ENCODE data around the gene RNF113B. TPM values are rescaled to one million over a fixed set of nuclear protein-coding genes. Genes with fewer than 3 reads are reported as not detected.

RNF113B gene
- polyA plus RNA-seq, 4 donors = not detected

- no peak for DNase-seq (ENCODE audit: low read depth in 4 of 4, low spot score in 3 of 4)
These were observed 29.9 kb upstream of the RNF113B start for GRCh38 chr13:98206946-98207345.

- no peak for DNase-seq (ENCODE audit: low read depth in 4 of 4, low spot score in 3 of 4)
These were observed 27.5 kb upstream of the RNF113B start for GRCh38 chr13:98204546-98204945.

- no peak for DNase-seq (ENCODE audit: low read depth in 4 of 4, low spot score in 3 of 4)
These were observed 26.7 kb upstream of the RNF113B start for GRCh38 chr13:98203646-98204326.

GRCh38 chr13:98201984-98202383 is 24.9 kb upstream of the RNF113B start:
- DNase-seq (ENCODE audit: low read depth in 4 of 4, low spot score in 3 of 4) = no peak

GRCh38 chr13:98201189-98201588 is 24.1 kb upstream of the RNF113B start:
- no peak for DNase-seq (ENCODE audit: low read depth in 4 of 4, low spot score in 3 of 4)

- DNase-seq (ENCODE audit: low read depth in 4 of 4, low spot score in 3 of 4) = no peak
These were observed 23.3 kb upstream of the RNF113B start for GRCh38 chr13:98200211-98200878.

- DNase-seq (ENCODE audit: low read depth in 4 of 4, low spot score in 3 of 4) = no peak
These were observed 22.4 kb upstream of the RNF113B start for GRCh38 chr13:98199480-98199879.

- no peak for DNase-seq (ENCODE audit: low read depth in 4 of 4, low spot score in 3 of 4)
These were observed 21.6 kb upstream of the RNF113B start for GRCh38 chr13:98198683-98199082.

GRCh38 chr13:98195054-98195791 is 18.2 kb upstream of the RNF113B start:
- no peak for DNase-seq (ENCODE audit: low read depth in 4 of 4, low spot score in 3 of 4)

GRCh38 chr13:98192008-98192407 is 14.9 kb upstream of the RNF113B start:
- no peak for DNase-seq (ENCODE audit: low read depth in 4 of 4, low spot score in 3 of 4)

GRCh38 chr13:98190889-98191444 is 13.9 kb upstream of the RNF113B start:
- no peak for DNase-seq (ENCODE audit: low read depth in 4 of 4, low spot score in 3 of 4)

GRCh38 chr13:98189841-98190505 is 12.9 kb upstream of the RNF113B start:
- no peak for DNase-seq (ENCODE audit: low read depth in 4 of 4, low spot score in 3 of 4)

GRCh38 chr13:98188544-98189166 is 11.6 kb upstream of the RNF113B start:
- no peak for DNase-seq (ENCODE audit: low read depth in 4 of 4, low spot score in 3 of 4)

GRCh38 chr13:98187965-98188261 is 10.8 kb upstream of the RNF113B start:
- no peak for DNase-seq (ENCODE audit: low read depth in 4 of 4, low spot score in 3 of 4)

GRCh38 chr13:98187155-98187964 is 10.3 kb upstream of the RNF113B start:
- no peak for DNase-seq (ENCODE audit: low read depth in 4 of 4, low spot score in 3 of 4)

GRCh38 chr13:98184792-98185191 is 7.7 kb upstream of the RNF113B start:
- no peak for DNase-seq (ENCODE audit: low read depth in 4 of 4, low spot score in 3 of 4)

GRCh38 chr13:98182589-98182988 is 5.5 kb upstream of the RNF113B start:
- DNase-seq (ENCODE audit: low read depth in 4 of 4, low spot score in 3 of 4) = no peak

- DNase-seq (ENCODE audit: low read depth in 4 of 4, low spot score in 3 of 4) = no peak
These were observed 5.1 kb upstream of the RNF113B start for GRCh38 chr13:98182153-98182552.

GRCh38 chr13:98181111-98181815 is 4.2 kb upstream of the RNF113B start:
- DNase-seq (ENCODE audit: low read depth in 4 of 4, low spot score in 3 of 4) = no peak
